ENCODE results near the gene NT5C1B. TPM values are rescaled to one million over a fixed set of nuclear protein-coding genes. Genes with fewer than 3 reads are reported as not detected.

Gene NT5C1B
- total RNA-seq, 2 donors from 2014 or later: not detected

- intact Hi-C loops (cut with DNase I): no loop called here
- 86 to 100% methylated on average over 1 of the region's 1 CpG for WGBS, 2 donors
- Histone ChIP-seq H3K9me3 (no peaks in the 10 kb centered on the region), H3K36me3 (replicated peaks in 1 of 2; ENCODE audit: insufficient read depth in 1 of 2, low read depth in 2 of 2) (no peaks in the 10 kb centered on the region), H3K4me3 (no peak overlapping the region), H3K27ac (no peak overlapping the region), H3K4me1 (no peaks in the 10 kb centered on the region), H3K27me3 (no peaks in the 10 kb centered on the region)
- no peak for ATAC-seq
- TF ChIP-seq POLR2A (IDR thresholded peaks at IDR 0.05): no peak
- no peak for TF ChIP-seq CTCF (IDR thresholded peaks at IDR 0.05)
- DNase-seq: no peak
These were observed 567 bp downstream of the NT5C1B start for GRCh38 chr2:18588802-18589201.

- H3K9me3 ChIP-seq: no peaks in the 10 kb centered on the region
- 83 to 97% methylated on average over 1 of the region's 1 CpG for WGBS, 2 donors
- H3K4me3 ChIP-seq: no peak overlapping the region
- H3K36me3 ChIP-seq (replicated peaks in 1 of 2; ENCODE audit: insufficient read depth in 1 of 2, low read depth in 2 of 2): no peaks in the 10 kb centered on the region
- H3K27ac ChIP-seq: no peak overlapping the region
- no peaks in the 10 kb centered on the region for H3K4me1 ChIP-seq
- no peaks in the 10 kb centered on the region for H3K27me3 ChIP-seq
- ATAC-seq (no peak), DNase-seq (no peak)
- intact Hi-C loops (cut with DNase I): no loop called here
- TF ChIP-seq CTCF (IDR thresholded peaks at IDR 0.05): no peak
- no peak for TF ChIP-seq POLR2A (IDR thresholded peaks at IDR 0.05)
These were observed 1.3 kb downstream of the NT5C1B start for GRCh38 chr2:18588049-18588448.

- DNase-seq (no peak), ATAC-seq (no peak)
- 88 to 94% methylated on average over 3 of the region's 3 CpGs for WGBS, 2 donors
- no peaks in the 10 kb centered on the region for H3K36me3 ChIP-seq (replicated peaks in 1 of 2; ENCODE audit: insufficient read depth in 1 of 2, low read depth in 2 of 2)
- no peak for TF ChIP-seq POLR2A (IDR thresholded peaks at IDR 0.05)
- TF ChIP-seq CTCF (IDR thresholded peaks at IDR 0.05): no peak
- no peaks in the 10 kb centered on the region for H3K4me1 ChIP-seq
- H3K4me3 ChIP-seq: no peak overlapping the region
- H3K9me3 ChIP-seq: no peaks in the 10 kb centered on the region
- intact Hi-C loops (cut with DNase I): no loop called here
- H3K27ac ChIP-seq: no peak overlapping the region
- H3K27me3 ChIP-seq: no peaks in the 10 kb centered on the region
These were observed 3.8 kb downstream of the NT5C1B start for GRCh38 chr2:18585526-18585925.

- no peak overlapping the region for H3K27ac ChIP-seq
- no peaks in the 10 kb centered on the region for H3K36me3 ChIP-seq (replicated peaks in 1 of 2; ENCODE audit: insufficient read depth in 1 of 2, low read depth in 2 of 2)
- no peak for TF ChIP-seq POLR2A (IDR thresholded peaks at IDR 0.05)
- no peak for TF ChIP-seq CTCF (IDR thresholded peaks at IDR 0.05)
- H3K27me3 ChIP-seq: no peaks in the 10 kb centered on the region
- 74 to 80% methylated on average over 22 to 28 of the region's 32 CpGs for WGBS, 2 donors
- H3K4me3 ChIP-seq: no peak overlapping the region
- ATAC-seq (no peak), DNase-seq (no peak)
- intact Hi-C loops (cut with DNase I): no loop called here
- no peaks in the 10 kb centered on the region for H3K4me1 ChIP-seq
- H3K9me3 ChIP-seq: no peaks in the 10 kb centered on the region
These were observed 4.8 kb downstream of the NT5C1B start for GRCh38 chr2:18584608-18584954.

- H3K27ac ChIP-seq: no peak overlapping the region
- ATAC-seq (no peak), DNase-seq (no peak)
- H3K9me3 ChIP-seq: no peaks in the 10 kb centered on the region
- no peaks in the 10 kb centered on the region for H3K36me3 ChIP-seq (replicated peaks in 1 of 2; ENCODE audit: insufficient read depth in 1 of 2, low read depth in 2 of 2)
- H3K27me3 ChIP-seq: no peaks in the 10 kb centered on the region
- no peaks in the 10 kb centered on the region for H3K4me1 ChIP-seq
- TF ChIP-seq CTCF (IDR thresholded peaks at IDR 0.05): no peak
- TF ChIP-seq POLR2A (IDR thresholded peaks at IDR 0.05): no peak
- 84 to 89% methylated on average over 34 to 37 of the region's 37 CpGs for WGBS, 2 donors
- intact Hi-C loops (cut with DNase I): no loop called here
- H3K4me3 ChIP-seq: no peak overlapping the region
These were observed 5.3 kb downstream of the NT5C1B start for GRCh38 chr2:18583905-18584607.

All from body of pancreas (tissue), 4 donors.